Measurements from ENCODE around the gene TSNAXIP1.

DNA sequence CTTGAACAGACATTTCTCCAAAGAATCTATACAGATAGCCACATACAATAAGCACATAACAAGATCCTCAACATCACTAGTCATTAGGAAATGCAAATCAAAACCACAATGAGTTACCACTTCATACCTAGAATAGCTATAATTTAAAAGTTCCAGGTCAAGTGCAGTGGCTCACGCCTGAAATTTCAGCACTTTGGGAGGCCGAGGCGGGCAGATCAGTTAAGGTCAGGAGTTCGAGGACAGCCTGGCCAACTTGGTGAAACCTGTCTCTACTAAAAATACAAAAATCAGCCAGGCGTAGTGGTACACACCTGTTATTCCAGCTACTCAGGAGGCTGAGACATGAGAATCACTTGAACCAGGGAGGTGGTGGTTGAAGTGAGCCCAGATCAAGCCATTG is 20.2 kb upstream of the TSNAXIP1 start:
- TF ChIP-seq, protein P1, sequence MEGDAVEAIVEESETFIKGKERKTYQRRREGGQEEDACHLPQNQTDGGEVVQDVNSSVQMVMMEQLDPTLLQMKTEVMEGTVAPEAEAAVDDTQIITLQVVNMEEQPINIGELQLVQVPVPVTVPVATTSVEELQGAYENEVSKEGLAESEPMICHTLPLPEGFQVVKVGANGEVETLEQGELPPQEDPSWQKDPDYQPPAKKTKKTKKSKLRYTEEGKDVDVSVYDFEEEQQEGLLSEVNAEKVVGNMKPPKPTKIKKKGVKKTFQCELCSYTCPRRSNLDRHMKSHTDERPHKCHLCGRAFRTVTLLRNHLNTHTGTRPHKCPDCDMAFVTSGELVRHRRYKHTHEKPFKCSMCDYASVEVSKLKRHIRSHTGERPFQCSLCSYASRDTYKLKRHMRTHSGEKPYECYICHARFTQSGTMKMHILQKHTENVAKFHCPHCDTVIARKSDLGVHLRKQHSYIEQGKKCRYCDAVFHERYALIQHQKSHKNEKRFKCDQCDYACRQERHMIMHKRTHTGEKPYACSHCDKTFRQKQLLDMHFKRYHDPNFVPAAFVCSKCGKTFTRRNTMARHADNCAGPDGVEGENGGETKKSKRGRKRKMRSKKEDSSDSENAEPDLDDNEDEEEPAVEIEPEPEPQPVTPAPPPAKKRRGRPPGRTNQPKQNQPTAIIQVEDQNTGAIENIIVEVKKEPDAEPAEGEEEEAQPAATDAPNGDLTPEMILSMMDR (conservative IDR thresholded peaks at IDR 0.05 in 1 of 2, IDR thresholded peaks at IDR 0.05 in 1 of 2; ENCODE audit: extremely low read depth in 1 of 2, insufficient read depth in 1 of 2, low read depth in 1 of 2, low read length in 2 of 2), result no peak
- no peak for TF ChIP-seq EZH2 (IDR thresholded peaks at IDR 0.05; ENCODE audit: borderline replicate concordance, low read length)

Data from mammary epithelial cell (primary cell).